K562 (cell line): ENCODE results near the gene LAG3. TPM values are rescaled to one million over a fixed set of nuclear protein-coding genes. Genes with fewer than 3 reads are reported as not detected.

Experiments
- CREM ChIP-seq: IDR thresholded peaks from 2 replicates; pipeline ENCODE4 v1.6.1; 2014; ENCODE audit warnings: antibody characterized with exemption, low read depth
- ETS1 ChIP-seq: conservative IDR thresholded peaks from 2 replicates; pipeline ENCODE4 v1.6.1; 2011; ENCODE audit warnings: low read depth, mild to moderate bottlenecking, low read length; ENCODE audit not compliant: control insufficient read depth
- FOXA1 ChIP-seq: fragments of 450-650 bp; IDR thresholded peaks from 2 replicates; pipeline ENCODE4 v1.6.1; 2016; ENCODE audit warnings: mild to moderate bottlenecking, borderline replicate concordance
- FOXJ3 ChIP-seq: sonication (generic); formaldehyde crosslinking; IDR thresholded peaks from 2 replicates; pipeline ENCODE4 v1.4.0; 2020; ENCODE audit warnings: mild to moderate bottlenecking, missing genetic modification reagents
- GATAD2A ChIP-seq: fragments of 450-650 bp; IDR thresholded peaks from 2 replicates; pipeline ENCODE4 v1.6.1; 2017
- GTF3C2 ChIP-seq: IDR thresholded peaks from 3 replicates; pipeline ENCODE4 v1.6.1; 2011; ENCODE audit warnings: borderline replicate concordance, mild to moderate bottlenecking, moderate library complexity; ENCODE audit not compliant: insufficient read length; ENCODE audit errors: extremely low read depth
- IRF1 ChIP-seq: sonication (generic); formaldehyde crosslinking; IDR thresholded peaks from 2 replicates; pipeline ENCODE4 v1.8.0; 2022; ENCODE audit warnings: missing genetic modification reagents, mild to moderate bottlenecking, borderline replicate concordance
- KAT7 ChIP-seq: sonication (generic); formaldehyde crosslinking; IDR thresholded peaks from 2 replicates; pipeline ENCODE4 v1.8.0; 2022; ENCODE audit warnings: missing genetic modification reagents, mild to moderate bottlenecking, borderline replicate concordance
- NCOA6 ChIP-seq: fragments of 450-650 bp; IDR thresholded peaks from 2 replicates; pipeline ENCODE4 v1.6.1; 2017; ENCODE audit warnings: mild to moderate bottlenecking
- SPI1 ChIP-seq: IDR thresholded peaks from 2 replicates; pipeline ENCODE4 v1.6.1; 2011; ENCODE audit warnings: low read depth, low read length, control low read depth, borderline replicate concordance
- SREBF1 ChIP-seq: fragments of 150-350 bp; IDR thresholded peaks from 2 replicates; pipeline ENCODE4 v1.6.1; 2014; ENCODE audit warnings: antibody characterized with exemption, low read depth, low read length, borderline replicate concordance
- TEAD4 ChIP-seq, 2 experiments: sonication (generic) in 1 of 2; formaldehyde crosslinking in 1 of 2; IDR thresholded peaks; 2 replicates each; pipeline versions ENCODE4 v1.6.1 to v1.8.0; 2012 to 2022; ENCODE audit warnings: borderline replicate concordance in 1 of 2, inconsistent platforms in 1 of 2, low read length in 1 of 2, mild to moderate bottlenecking in 1 of 2, missing genetic modification reagents in 1 of 2
- ZFP1 ChIP-seq: fragments of 450-650 bp; formaldehyde crosslinking; IDR thresholded peaks from 2 replicates; pipeline ENCODE4 v1.4.0; 2020; ENCODE audit warnings: mild to moderate bottlenecking, mixed read lengths
- ZNF140 ChIP-seq: fragments of 250-450 bp; sonication (Bioruptor Pico); IDR thresholded peaks from 2 replicates; pipeline ENCODE4 v1.8.0; 2021; ENCODE audit warnings: moderate library complexity, mild to moderate bottlenecking, inconsistent platforms
- ZNF347 ChIP-seq: fragments of 450-650 bp; formaldehyde crosslinking; IDR thresholded peaks from 2 replicates; pipeline ENCODE4 v1.4.0; 2020; ENCODE audit warnings: low read depth, mild to moderate bottlenecking, moderate library complexity
- ZNF639 ChIP-seq, 2 experiments: fragments of 200-800 bp in 1 of 2; sonication (Bioruptor generic) in 1 of 2; sonication (generic) in 1 of 2; formaldehyde crosslinking in 1 of 2; IDR thresholded peaks in 1 of 2; conservative IDR thresholded peaks in 1 of 2; 2 replicates each; pipeline versions ENCODE4 v1.5.0 to v1.6.1; 2016 to 2020; ENCODE audit warnings: missing compliant biosample characterization in 1 of 2, missing genetic modification characterization in 1 of 2, missing genetic modification reagents in 1 of 2
- polyA plus RNA-seq, 8 experiments: library from polyadenylated mRNA; depleted of rRNA in 4 of 8; stranded (reverse) in 5 of 8; unstranded in 3 of 8; fragments of >200 nt; fragmentation: Nextera tagmentation in 2 of 8; fragmentation: Illumina TruSeq in 1 of 8; extraction: Ambion mirVana in 2 of 8; extraction: Trizol in 1 of 8; gene quantifications; 2 replicates each; pipeline versions ENCODE4 v1.2.1 to v1.2.3, GENCODE V29; 2011 to 2014; ENCODE audit warnings: inconsistent platforms in 1 of 8, missing spikeins in 1 of 8
- total RNA-seq, 7 experiments: library from RNA; depleted of rRNA in 6 of 7; stranded (reverse); fragments of >200 nt in 6 of 7; fragmentation: Illumina TruSeq in 2 of 7; extraction: Trizol in 2 of 7; gene quantifications; 2 replicates each; pipeline versions ENCODE4 v1.2.1 to v1.2.3, GENCODE V29; 2011 to 2021; ENCODE audit warnings: low replicate concordance in 1 of 7

LAG3 gene
- total and polyA plus RNA-seq, 9 of the 15 experiments (the other 6 are each of a cell fraction or from before 2014, with no cell fraction given) = 0.07 to 0.66 (median 0.09) TPM; not detected in 1

GRCh38 chr12:6723607-6724408 is 48.5 kb upstream of the LAG3 start, which contains the start of gene COPS7A (continued):
- TF ChIP-seq NCOA6 = 0 out of 2 replicates have a peak, but pooled peaks have one; percentile 59
- TF ChIP-seq KAT7 = peak; percentile 76; the same call in 1 of the 2 replicates
- TF ChIP-seq ZFP1 (CRISPR knock-in tag) = no peak
- no peak; the same call in none of the 2 replicates for TF ChIP-seq TEAD4 (IDR thresholded peaks at IDR 0.05; ENCODE audit: low read length)
- TF ChIP-seq TEAD4 (CRISPR knock-in tag; IDR thresholded peaks at IDR 0.05; ENCODE audit: borderline replicate concordance) = no peak
- TF ChIP-seq ETS1 = peak; percentile 78; the same call in 1 of the 2 replicates
- TF ChIP-seq FOXA1 = no peak
- TF ChIP-seq ZNF140 (CRISPR knock-in tag) = no peak
- TF ChIP-seq GTF3C2 = no peak
- no peak for TF ChIP-seq SREBF1
- peak in 1 of 2 experiments; percentile 88; a peak in 2 of 4 replicates for TF ChIP-seq ZNF639 (CRISPR knock-in tag; conservative IDR thresholded peaks at IDR 0.05 in 1 of 2, IDR thresholded peaks at IDR 0.05 in 1 of 2)
- no peak for TF ChIP-seq GATAD2A
- no peak for TF ChIP-seq ZNF347 (CRISPR knock-in tag)
- no peak for TF ChIP-seq FOXJ3
- peak; percentile 97 for TF ChIP-seq CREM
- TF ChIP-seq SPI1 = peak; percentile 59; the same call in 1 of the 2 replicates
- no peak for TF ChIP-seq IRF1 (CRISPR knock-in tag)
